Measurements from ENCODE around the gene MYO7B. TPM values are rescaled to one million over a fixed set of nuclear protein-coding genes. Genes with fewer than 3 reads are reported as not detected.

The MYO7B gene
- total RNA-seq, 2 experiments from 2014 or later: 3.3 TPM; not detected in 1

- intact Hi-C loops (cut with micrococcal nuclease; ENCODE audit: unreplicated experiment): loop anchor here (5.0 kb wide), 1 partner anchor 126 kb away; the partner anchor contains the start of gene SFT2D3
- no peak for DNase-seq (ENCODE audit: low spot score)
- H3K36me3 ChIP-seq (ENCODE audit: insufficient read depth, low read length): no peaks in the 10 kb centered on the region
- H3K79me2 ChIP-seq (ENCODE audit: insufficient read depth, low read depth, low read length): no peaks in the 10 kb centered on the region
- no TSS peak for BruUV-seq (replicated peaks)
- no peak overlapping the region for H3K4me2 ChIP-seq (ENCODE audit: low read length)
- ChIA-PET CTCF (ENCODE audit: unreplicated experiment) (interaction anchor here (0.5 to 2.3 kb wide), 2 partner anchors 11 to 15 kb away, joined by 6 to 13 read pairs; no protein-coding TSS in a partner anchor), POLR2A (interaction anchor here (1.1 to 2.2 kb wide), 2 partner anchors 60 to 63 kb away, joined by 3 to 8 read pairs; no protein-coding TSS in a partner anchor)
- H3K27ac ChIP-seq (ENCODE audit: low read depth, low read length, poor library complexity, severe bottlenecking): no peak overlapping the region
- no peaks in the 10 kb centered on the region for H3K9me2 ChIP-seq (ENCODE audit: insufficient read depth, low read length)
- no peak overlapping the region for H2AFZ ChIP-seq (ENCODE audit: low read length)
- peaks cover 16% of the 10 kb centered on the region for H3K4me1 ChIP-seq (ENCODE audit: insufficient read depth, low read length, poor library complexity, severe bottlenecking)
- no peak for TF ChIP-seq EZH2phosphoT487 (IDR thresholded peaks at IDR 0.05; ENCODE audit: borderline replicate concordance, low read depth, low read length)
- no peak for TF ChIP-seq CTCF (conservative IDR thresholded peaks at IDR 0.05; ENCODE audit: low read length)
- H4K20me1 ChIP-seq (ENCODE audit: insufficient read depth, low read length): no peaks in the 10 kb centered on the region
- no peaks in the 10 kb centered on the region for H3K9me3 ChIP-seq (ENCODE audit: low read length)
- no peak overlapping the region for H3K4me3 ChIP-seq (ENCODE audit: low read depth, low read length, poor library complexity, severe bottlenecking)
These were observed 41.1 kb downstream of the MYO7B start for GRCh38 chr2:127576433-127577207.

DNA sequence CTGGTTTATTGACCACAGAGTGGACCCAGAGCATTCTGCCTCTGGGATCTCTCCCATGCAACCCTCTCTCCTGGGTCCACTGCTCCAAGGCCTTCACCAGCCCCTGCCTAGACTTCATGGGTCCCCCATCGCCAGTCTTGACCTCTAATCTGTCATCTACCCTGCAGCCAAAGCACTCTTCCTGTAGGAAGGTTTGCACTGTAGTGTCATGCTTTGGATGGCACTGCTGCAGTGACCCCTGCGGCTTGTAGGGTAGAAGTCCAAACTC is 41.7 kb downstream of the MYO7B start:
- DNase-seq (ENCODE audit: low spot score): no peak
- no peak overlapping the region for H2AFZ ChIP-seq (ENCODE audit: low read length)
- intact Hi-C loops (cut with micrococcal nuclease; ENCODE audit: unreplicated experiment): loop anchor here (5.0 kb wide), 1 partner anchor 125 kb away; the partner anchor contains the start of gene SFT2D3
- peaks cover 16% of the 10 kb centered on the region for H3K4me1 ChIP-seq (ENCODE audit: insufficient read depth, low read length, poor library complexity, severe bottlenecking)
- H4K20me1 ChIP-seq (ENCODE audit: insufficient read depth, low read length): no peaks in the 10 kb centered on the region
- no peaks in the 10 kb centered on the region for H3K79me2 ChIP-seq (ENCODE audit: insufficient read depth, low read depth, low read length)
- no peak overlapping the region for H3K4me2 ChIP-seq (ENCODE audit: low read length)
- H3K9me2 ChIP-seq (ENCODE audit: insufficient read depth, low read length): no peaks in the 10 kb centered on the region
- no peaks in the 10 kb centered on the region for H3K9me3 ChIP-seq (ENCODE audit: low read length)
- ChIA-PET CTCF (ENCODE audit: unreplicated experiment) (interaction anchor here (0.5 kb wide), 1 partner anchor 10 kb away, joined by 6 read pairs; no protein-coding TSS in a partner anchor), POLR2A (no interaction called here)
- TF ChIP-seq EZH2phosphoT487 (IDR thresholded peaks at IDR 0.05; ENCODE audit: borderline replicate concordance, low read depth, low read length) (no peak), CTCF (conservative IDR thresholded peaks at IDR 0.05; ENCODE audit: low read length) (no peak)
- no peaks in the 10 kb centered on the region for H3K36me3 ChIP-seq (ENCODE audit: insufficient read depth, low read length)
- H3K4me3 ChIP-seq (ENCODE audit: low read depth, low read length, poor library complexity, severe bottlenecking): no peak overlapping the region
- BruUV-seq (replicated peaks): no TSS peak
- no peak overlapping the region for H3K27ac ChIP-seq (ENCODE audit: low read depth, low read length, poor library complexity, severe bottlenecking)

DNA sequence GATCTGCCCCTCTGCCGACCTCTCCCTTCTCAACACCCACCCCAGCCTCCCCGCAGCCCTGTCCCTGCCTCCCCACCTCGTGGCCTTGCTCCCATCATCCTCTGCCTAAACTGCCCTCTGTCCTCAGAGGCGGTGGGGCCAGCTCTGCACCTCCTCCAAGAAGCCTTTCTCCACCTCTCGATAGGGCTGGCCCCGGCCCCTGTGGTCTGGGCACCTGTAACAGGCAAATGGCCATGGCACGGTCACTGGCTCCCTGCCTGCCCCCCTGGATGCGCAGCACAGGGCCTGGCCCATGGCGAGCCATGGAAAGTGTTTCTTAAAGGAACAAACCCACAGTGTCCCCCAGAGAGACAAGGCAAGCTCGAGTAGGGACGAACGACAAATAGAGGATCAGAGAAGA is 42.0 kb downstream of the MYO7B start:
- no peaks in the 10 kb centered on the region for H4K20me1 ChIP-seq (ENCODE audit: insufficient read depth, low read length)
- ChIA-PET CTCF (ENCODE audit: unreplicated experiment) (no interaction called here), POLR2A (no interaction called here)
- no TSS peak for BruUV-seq (replicated peaks)
- no peaks in the 10 kb centered on the region for H3K79me2 ChIP-seq (ENCODE audit: insufficient read depth, low read depth, low read length)
- intact Hi-C loops (cut with micrococcal nuclease; ENCODE audit: unreplicated experiment): loop anchor here (5.0 kb wide), 1 partner anchor 125 kb away; the partner anchor contains the start of gene SFT2D3
- H2AFZ ChIP-seq (ENCODE audit: low read length): no peak overlapping the region
- no peak overlapping the region for H3K27ac ChIP-seq (ENCODE audit: low read depth, low read length, poor library complexity, severe bottlenecking)
- peaks cover 16% of the 10 kb centered on the region for H3K4me1 ChIP-seq (ENCODE audit: insufficient read depth, low read length, poor library complexity, severe bottlenecking)
- H3K4me3 ChIP-seq (ENCODE audit: low read depth, low read length, poor library complexity, severe bottlenecking): no peak overlapping the region
- no peak overlapping the region for H3K4me2 ChIP-seq (ENCODE audit: low read length)
- TF ChIP-seq CTCF (conservative IDR thresholded peaks at IDR 0.05; ENCODE audit: low read length): no peak
- TF ChIP-seq EZH2phosphoT487 (IDR thresholded peaks at IDR 0.05; ENCODE audit: borderline replicate concordance, low read depth, low read length): no peak
- no peaks in the 10 kb centered on the region for H3K9me2 ChIP-seq (ENCODE audit: insufficient read depth, low read length)
- H3K9me3 ChIP-seq (ENCODE audit: low read length): no peaks in the 10 kb centered on the region
- DNase-seq (ENCODE audit: low spot score): no peak
- H3K36me3 ChIP-seq (ENCODE audit: insufficient read depth, low read length): no peaks in the 10 kb centered on the region
